H9 (cell line): ENCODE measurements around the gene QSOX1. TPM values are rescaled to one million over a fixed set of nuclear protein-coding genes. Genes with fewer than 3 reads are reported as not detected.

Source experiments
- DNase-seq: peaks from one replicate; pipeline ENCODE4 v3.0.0-alpha.2; 2017
- H2AFZ ChIP-seq: one replicate; pipeline ENCODE4 v1.6.1; 2013; ENCODE audit warnings: mild to moderate bottlenecking, low read length, control low read depth, moderate library complexity
- H2AK5ac ChIP-seq: 2 replicates; pipeline ENCODE4 v1.6.1; 2013; ENCODE audit warnings: low read length, control low read depth, mixed read lengths; ENCODE audit not compliant: insufficient read length
- H2BK120ac ChIP-seq: one replicate; pipeline ENCODE4 v1.6.1; 2013; ENCODE audit warnings: low read depth, mild to moderate bottlenecking, low read length, control low read depth, inconsistent platforms; ENCODE audit not compliant: poor library complexity, severe bottlenecking
- H2BK12ac ChIP-seq: 2 replicates; pipeline ENCODE4 v1.6.1; 2013; ENCODE audit warnings: low read length, control low read depth, mixed read lengths, low read depth; ENCODE audit not compliant: insufficient read length
- H2BK15ac ChIP-seq: 2 replicates; pipeline ENCODE4 v1.6.1; 2013; ENCODE audit warnings: low read depth, low read length, control low read depth
- H2BK20ac ChIP-seq: one replicate; pipeline ENCODE4 v1.6.1; 2013; ENCODE audit warnings: low read depth, mild to moderate bottlenecking, low read length, control low read depth, inconsistent platforms; ENCODE audit not compliant: poor library complexity, severe bottlenecking
- H2BK5ac ChIP-seq: 2 replicates; pipeline ENCODE4 v1.6.1; 2013; ENCODE audit warnings: low read length, control low read depth, mixed read lengths; ENCODE audit not compliant: insufficient read length
- H3K14ac ChIP-seq: 2 replicates; pipeline ENCODE4 v1.6.1; 2013; ENCODE audit warnings: low read length, control low read depth; ENCODE audit not compliant: insufficient read depth
- H3K18ac ChIP-seq: 2 replicates; pipeline ENCODE4 v1.6.1; 2013; ENCODE audit warnings: low read depth, mild to moderate bottlenecking, mixed read lengths, low read length, control low read depth; ENCODE audit not compliant: insufficient read length
- H3K23ac ChIP-seq: 2 replicates; pipeline ENCODE4 v1.6.1; 2013; ENCODE audit warnings: low read length, control low read depth, mixed read lengths, low read depth; ENCODE audit not compliant: insufficient read length
- H3K23me2 ChIP-seq: 2 replicates; pipeline ENCODE4 v1.6.1; 2013; ENCODE audit warnings: low read depth, mild to moderate bottlenecking, mixed read lengths, low read length, control low read depth; ENCODE audit not compliant: insufficient read length, poor library complexity, severe bottlenecking
- H3K27ac ChIP-seq: 2 replicates; pipeline ENCODE4 v1.5.1; 2013; ENCODE audit warnings: low read length, control low read depth, mixed read lengths, low read depth; ENCODE audit not compliant: insufficient read length
- H3K27me3 ChIP-seq: 2 replicates; pipeline ENCODE4 v1.6.1; 2013; ENCODE audit warnings: low read length, control low read depth, inconsistent platforms; ENCODE audit not compliant: insufficient read depth
- H3K4ac ChIP-seq: 2 replicates; pipeline ENCODE4 v1.6.1; 2013; ENCODE audit warnings: low read depth, mild to moderate bottlenecking, control low read depth, inconsistent platforms, low read length, moderate library complexity
- H3K4me1 ChIP-seq: 2 replicates; pipeline ENCODE4 v1.6.1; 2013; ENCODE audit warnings: low read length, control low read depth, inconsistent platforms; ENCODE audit not compliant: insufficient read depth
- H3K4me2 ChIP-seq: 2 replicates; pipeline ENCODE4 v1.6.1; 2013; ENCODE audit warnings: low read length, control low read depth, mixed read lengths; ENCODE audit not compliant: insufficient read length, insufficient read depth
- H3K56ac ChIP-seq: 2 replicates; pipeline ENCODE4 v1.6.1; 2013; ENCODE audit warnings: low read depth, mild to moderate bottlenecking, mixed read lengths, low read length, control low read depth; ENCODE audit not compliant: insufficient read length
- H3K79me1 ChIP-seq: 2 replicates; pipeline ENCODE4 v1.6.1; 2013; ENCODE audit warnings: low read depth, mild to moderate bottlenecking, moderate library complexity, low read length, control low read depth, inconsistent platforms; ENCODE audit not compliant: insufficient read depth, poor library complexity, severe bottlenecking
- H3K79me2 ChIP-seq: 2 replicates; pipeline ENCODE4 v1.6.1; 2013; ENCODE audit warnings: low read length, control low read depth, inconsistent platforms; ENCODE audit not compliant: insufficient read depth
- H3K9ac ChIP-seq: 2 replicates; pipeline ENCODE4 v1.6.1; 2013; ENCODE audit warnings: low read length, control low read depth, mixed read lengths; ENCODE audit not compliant: insufficient read length; ENCODE audit errors: extremely low read depth
- H3K9me3 ChIP-seq: one replicate; pipeline ENCODE4 v1.6.1; 2013; ENCODE audit warnings: low read depth, low read length, inconsistent platforms; ENCODE audit not compliant: control insufficient read depth
- H3T11ph ChIP-seq: one replicate; pipeline ENCODE4 v1.6.1; 2013; ENCODE audit warnings: mild to moderate bottlenecking, low read length, control low read depth, inconsistent platforms
- H4K20me1 ChIP-seq: one replicate; pipeline ENCODE4 v1.6.1; 2013; ENCODE audit not compliant: control insufficient read depth, insufficient read length, insufficient read depth
- H4K5ac ChIP-seq: 2 replicates; pipeline ENCODE4 v1.6.1; 2013; ENCODE audit warnings: low read depth, mild to moderate bottlenecking, mixed read lengths, low read length, control low read depth; ENCODE audit not compliant: insufficient read length
- H4K8ac ChIP-seq: replicated peaks from 2 replicates; pipeline ENCODE4 v1.6.1; 2013; ENCODE audit warnings: low read length, control low read depth, mixed read lengths, low read depth; ENCODE audit not compliant: insufficient read length
- H4K91ac ChIP-seq: 2 replicates; pipeline ENCODE4 v1.6.1; 2013; ENCODE audit warnings: low read depth, mild to moderate bottlenecking, moderate library complexity, mixed read lengths, low read length, control low read depth; ENCODE audit not compliant: insufficient read length
- H3K27ac Mint-ChIP-seq, 3 experiments: 2 replicates in 2 of 3; 3 replicates in 1 of 3; pipeline ENCODE4 v1.8.0; 2020 to 2021; ENCODE audit warnings: mixed read lengths in 3 of 3, mild to moderate bottlenecking in 1 of 3, moderate library complexity in 1 of 3
- H3K27me3 Mint-ChIP-seq: 2 replicates; pipeline ENCODE4 v1.8.0; 2021; ENCODE audit warnings: low read depth, mild to moderate bottlenecking, moderate library complexity, mixed read lengths
- H3K36me3 Mint-ChIP-seq, 3 experiments: 2 replicates in 2 of 3; 3 replicates in 1 of 3; pipeline ENCODE4 v1.8.0; 2020 to 2021; ENCODE audit warnings: low read depth in 3 of 3, mixed read lengths in 3 of 3; ENCODE audit not compliant: insufficient read depth in 1 of 3
- H3K4me1 Mint-ChIP-seq, 2 experiments: 2 replicates each; pipeline ENCODE4 v1.8.0; 2020; ENCODE audit warnings: mixed read lengths in 2 of 2
- H3K4me3 Mint-ChIP-seq, 2 experiments: 2 replicates in 1 of 2; 3 replicates in 1 of 2; pipeline ENCODE4 v1.8.0; 2020 to 2021; ENCODE audit warnings: mild to moderate bottlenecking in 2 of 2, mixed read lengths in 2 of 2, moderate library complexity in 1 of 2
- H3K9me3 Mint-ChIP-seq, 2 experiments: 2 replicates in 1 of 2; 3 replicates in 1 of 2; pipeline ENCODE4 v1.8.0; 2020; ENCODE audit warnings: mild to moderate bottlenecking in 2 of 2, mixed read lengths in 2 of 2, moderate library complexity in 1 of 2
- WGBS: extraction: QIAGEN DNeasy Blood & Tissue Kit; methylation state at CpG from one replicate; pipeline ENCODE4 v1.1.7; 2013; ENCODE audit warnings: missing lambda C conversion rate, low lambda C conversion rate, mixed read lengths; ENCODE audit not compliant: insufficient read length; ENCODE audit errors: extremely low coverage; 5-methylcytosine and 5-hydroxymethylcytosine counted together
- total RNA-seq: library from RNA; stranded (reverse); gene quantifications from 2 replicates; pipeline ENCODE4 v1.2.1, GENCODE V29; 2021
- TF ChIP-seq, protein P1 (sequence below): fragments of 200-600 bp; sonication (generic); conservative IDR thresholded peaks from 3 replicates; pipeline ENCODE4 v1.8.0; 2021; ENCODE audit warnings: antibody characterized with exemption, mild to moderate bottlenecking

QSOX1 gene
- total RNA-seq, 1 experiment from 2014 or later, result 79.2 TPM

DNA sequence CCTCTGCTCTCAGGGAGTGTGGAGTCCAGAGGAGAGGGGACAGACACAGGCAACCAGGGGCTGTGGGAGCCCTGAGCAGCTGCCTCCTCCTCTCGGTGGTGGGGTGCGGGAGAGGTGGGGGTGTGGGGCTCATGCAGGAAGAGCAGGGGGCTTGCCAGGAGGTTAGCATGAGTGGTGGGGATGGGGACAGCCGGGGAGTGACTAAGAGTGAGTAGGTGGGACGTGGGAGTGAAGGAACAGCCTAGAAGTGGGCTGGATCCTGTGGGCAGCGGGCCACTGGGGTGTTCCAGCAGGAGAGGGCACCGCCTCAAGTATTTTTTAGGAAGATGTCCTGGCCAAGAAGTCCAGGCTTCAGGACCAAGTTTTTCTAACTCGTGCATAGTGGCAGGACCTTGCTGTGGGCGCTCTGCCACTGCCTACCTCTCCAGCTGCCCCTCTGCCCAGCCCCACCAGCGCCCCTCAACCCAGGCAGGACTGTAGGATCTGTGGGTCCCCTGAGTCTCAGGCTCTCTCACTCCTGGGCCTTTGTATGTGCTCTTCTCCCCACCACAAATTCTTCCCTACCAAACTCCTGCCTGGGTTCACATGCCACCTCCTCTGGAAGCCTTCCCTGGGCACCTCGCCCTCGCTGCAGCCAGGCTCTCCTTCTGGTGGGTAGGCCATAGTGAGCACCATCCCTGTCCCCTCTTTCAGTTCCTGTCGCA lies 56.6 kb downstream of the QSOX1 start:
- peaks cover 14% of the 10 kb centered on the region for H3K27me3 Mint-ChIP-seq
- no peak overlapping the region for H3K9ac ChIP-seq

More for the DNA sequence above, 56.6 kb downstream of the QSOX1 start:
- Histone ChIP-seq H3K18ac (no peak overlapping the region), H3K27ac (no peak overlapping the region), H3K79me1 (no peaks in the 10 kb centered on the region), H4K91ac (no peak overlapping the region), H4K8ac (no peak overlapping the region), H4K5ac (no peak overlapping the region), H3K9me3 (no peaks in the 10 kb centered on the region), H3K4me2 (no peak overlapping the region), H2BK20ac (no peak overlapping the region), H2BK5ac (no peak overlapping the region), H3K56ac (no peak overlapping the region), H3K79me2 (no peaks in the 10 kb centered on the region), H2AK5ac (no peak overlapping the region), H3T11ph (no peak overlapping the region), H3K4ac (no peak overlapping the region), H2BK120ac (no peak overlapping the region), H3K23ac (no peak overlapping the region), H3K23me2 (no peaks in the 10 kb centered on the region), H4K20me1 (no peaks in the 10 kb centered on the region), H3K4me1 (no peaks in the 10 kb centered on the region), H3K14ac (no peak overlapping the region; the same call in 1 of the 2 replicates), H2BK15ac (no peak overlapping the region), H2BK12ac (no peak overlapping the region), H2AFZ (no peak overlapping the region), H3K27me3 (no peaks in the 10 kb centered on the region)
- H3K36me3 Mint-ChIP-seq, result no peaks in the 10 kb centered on the region
- H3K4me3 Mint-ChIP-seq, result no peak overlapping the region
- no peak for DNase-seq
- H3K4me1 Mint-ChIP-seq, result peaks cover 8% of the 10 kb centered on the region in 2 experiments
- H3K27ac Mint-ChIP-seq, result no peak overlapping the region; a peak in 1 of 7 replicates
- no CpG with 5 or more reads among the region's 12 CpGs for WGBS
- TF ChIP-seq, protein P1, sequence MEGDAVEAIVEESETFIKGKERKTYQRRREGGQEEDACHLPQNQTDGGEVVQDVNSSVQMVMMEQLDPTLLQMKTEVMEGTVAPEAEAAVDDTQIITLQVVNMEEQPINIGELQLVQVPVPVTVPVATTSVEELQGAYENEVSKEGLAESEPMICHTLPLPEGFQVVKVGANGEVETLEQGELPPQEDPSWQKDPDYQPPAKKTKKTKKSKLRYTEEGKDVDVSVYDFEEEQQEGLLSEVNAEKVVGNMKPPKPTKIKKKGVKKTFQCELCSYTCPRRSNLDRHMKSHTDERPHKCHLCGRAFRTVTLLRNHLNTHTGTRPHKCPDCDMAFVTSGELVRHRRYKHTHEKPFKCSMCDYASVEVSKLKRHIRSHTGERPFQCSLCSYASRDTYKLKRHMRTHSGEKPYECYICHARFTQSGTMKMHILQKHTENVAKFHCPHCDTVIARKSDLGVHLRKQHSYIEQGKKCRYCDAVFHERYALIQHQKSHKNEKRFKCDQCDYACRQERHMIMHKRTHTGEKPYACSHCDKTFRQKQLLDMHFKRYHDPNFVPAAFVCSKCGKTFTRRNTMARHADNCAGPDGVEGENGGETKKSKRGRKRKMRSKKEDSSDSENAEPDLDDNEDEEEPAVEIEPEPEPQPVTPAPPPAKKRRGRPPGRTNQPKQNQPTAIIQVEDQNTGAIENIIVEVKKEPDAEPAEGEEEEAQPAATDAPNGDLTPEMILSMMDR, result no peak
- no peaks in the 10 kb centered on the region for H3K9me3 Mint-ChIP-seq
